ENCODE data around the gene PLD5.
"Not testable (repeated sequence)": the region's sequence is repeated elsewhere in the genome, so short reads cannot be mapped to it uniquely, and the experiment has no call there.

- not testable (repeated sequence) for TF ChIP-seq ZNF205 (CRISPR knock-in tag; IDR thresholded peaks at IDR 0.05); POGZ (CRISPR knock-in tag; IDR thresholded peaks at IDR 0.05); NCOA5 (CRISPR knock-in tag; IDR thresholded peaks at IDR 0.05); CTCF (CRISPR knock-in tag; IDR thresholded peaks at IDR 0.05); KDM1A (CRISPR knock-in tag; IDR thresholded peaks at IDR 0.05); RAD21 (CRISPR knock-in tag; IDR thresholded peaks at IDR 0.05); HCFC1 (IDR thresholded peaks at IDR 0.05; ENCODE audit: low read depth, low read length); E2F1 (CRISPR knock-in tag; IDR thresholded peaks at IDR 0.05); POLR2G (IDR thresholded peaks at IDR 0.05; ENCODE audit: low read depth, low read length); ZSCAN30 (CRISPR knock-in tag; IDR thresholded peaks at IDR 0.05)
Observed at GRCh38 chr1:242350446-242350845, 174.1 kb downstream of the PLD5 start.
